ENCODE results near the gene ITGB5.

The ITGB5 gene

GRCh38 chr3:124771083-124771445 lies 116.1 kb downstream of the ITGB5 start:
- DNase-seq (ENCODE audit: low read depth) = peak; percentile 60
- no peak for TF ChIP-seq CTCF (IDR thresholded peaks at IDR 0.05; ENCODE audit: insufficient read depth, low read depth, low read length, missing control alignments)
- H3K4me3 ChIP-seq (ENCODE audit: low read depth, low read length) = no peak overlapping the region

- DNase-seq (ENCODE audit: low read depth) = peak; percentile 37
- no peak for TF ChIP-seq CTCF (IDR thresholded peaks at IDR 0.05; ENCODE audit: insufficient read depth, low read depth, low read length, missing control alignments)
- H3K4me3 ChIP-seq (ENCODE audit: low read depth, low read length) = no peak overlapping the region
Measured at GRCh38 chr3:124770336-124771082, 116.7 kb downstream of the ITGB5 start.

- no peak for DNase-seq (ENCODE audit: low read depth)
- H3K4me3 ChIP-seq (ENCODE audit: low read depth, low read length) = no peak overlapping the region
- no peak for TF ChIP-seq CTCF (IDR thresholded peaks at IDR 0.05; ENCODE audit: insufficient read depth, low read depth, low read length, missing control alignments)
Measured at GRCh38 chr3:124769462-124769861, 117.7 kb downstream of the ITGB5 start.

GRCh38 chr3:124768812-124769211 lies 118.4 kb downstream of the ITGB5 start:
- peak; percentile 47 for DNase-seq (ENCODE audit: low read depth)
- peak; percentile 32 for TF ChIP-seq CTCF (IDR thresholded peaks at IDR 0.05; ENCODE audit: insufficient read depth, low read depth, low read length, missing control alignments)
- no peak overlapping the region for H3K4me3 ChIP-seq (ENCODE audit: low read depth, low read length)

- no peak for DNase-seq (ENCODE audit: low read depth)
- no peak for TF ChIP-seq CTCF (IDR thresholded peaks at IDR 0.05; ENCODE audit: insufficient read depth, low read depth, low read length, missing control alignments)
- H3K4me3 ChIP-seq (ENCODE audit: low read depth, low read length) = no peak overlapping the region
Measured at GRCh38 chr3:124767691-124768090, 119.5 kb downstream of the ITGB5 start.

GRCh38 chr3:124767264-124767663 lies 119.9 kb downstream of the ITGB5 start:
- TF ChIP-seq CTCF (IDR thresholded peaks at IDR 0.05; ENCODE audit: insufficient read depth, low read depth, low read length, missing control alignments) = no peak
- DNase-seq (ENCODE audit: low read depth) = no peak
- H3K4me3 ChIP-seq (ENCODE audit: low read depth, low read length) = no peak overlapping the region
